ENCODE results near the gene SNRNP200.
"Not testable (repeated sequence)": the region's sequence is repeated elsewhere in the genome, so short reads cannot be mapped to it uniquely, and the experiment has no call there.

Gene SNRNP200

GRCh38 chr2:96325041-96325883 is 19.9 kb upstream of the SNRNP200 start, which contains the start of gene ITPRIPL1:
TSS of gene ITPRIPL1 (plus strand) at chr2:96325317. CDS start at chr2:96325840, 523 bp downstream.
- DNase-seq = peak; percentile 80

- DNase-seq = no peak
Observed at GRCh38 chr2:96324721-96325040, 19.3 kb upstream of the SNRNP200 start.

GRCh38 chr2:96323849-96324248 is 18.5 kb upstream of the SNRNP200 start:
- no peak for DNase-seq

- peak; percentile 91 for DNase-seq
Observed at GRCh38 chr2:96320728-96321622, 15.6 kb upstream of the SNRNP200 start.

- no peak for DNase-seq
Observed at GRCh38 chr2:96320326-96320725, 15.0 kb upstream of the SNRNP200 start.

GRCh38 chr2:96319396-96319795 is 14.1 kb upstream of the SNRNP200 start:
- no peak for DNase-seq

GRCh38 chr2:96318723-96319122 is 13.4 kb upstream of the SNRNP200 start:
- no peak for DNase-seq

- no peak for DNase-seq
Observed at GRCh38 chr2:96317584-96317997, 12.2 kb upstream of the SNRNP200 start.

GRCh38 chr2:96316999-96317398 is 11.7 kb upstream of the SNRNP200 start:
- DNase-seq = no peak

GRCh38 chr2:96315400-96316071 is 10.2 kb upstream of the SNRNP200 start:
- peak; percentile 71 for DNase-seq

GRCh38 chr2:96315005-96315399 is 9.7 kb upstream of the SNRNP200 start:
- no peak for DNase-seq

GRCh38 chr2:96308248-96308647 is 2.9 kb upstream of the SNRNP200 start:
- no peak for DNase-seq

GRCh38 chr2:96306370-96306769 is 1.0 kb upstream of the SNRNP200 start:
- DNase-seq = no peak

GRCh38 chr2:96305979-96306308 is 598 bp upstream of the SNRNP200 start:
- DNase-seq = no peak

GRCh38 chr2:96304606-96305005 is 740 bp downstream of the SNRNP200 start:
- no peak for DNase-seq

GRCh38 chr2:96301865-96302264 is 3.5 kb downstream of the SNRNP200 start:
- DNase-seq = no peak

GRCh38 chr2:96296925-96297324 is 8.4 kb downstream of the SNRNP200 start:
- no peak for DNase-seq

- DNase-seq = not testable (repeated sequence)
Observed at GRCh38 chr2:96294271-96294670, 11.1 kb downstream of the SNRNP200 start.

- no peak for DNase-seq
Observed at GRCh38 chr2:96291751-96292150, 13.6 kb downstream of the SNRNP200 start.

- DNase-seq = no peak
Observed at GRCh38 chr2:96287273-96287856, 18.0 kb downstream of the SNRNP200 start.

- DNase-seq = no peak
Observed at GRCh38 chr2:96276787-96277499, 28.4 kb downstream of the SNRNP200 start.

GRCh38 chr2:96274355-96275056 is 30.8 kb downstream of the SNRNP200 start:
- DNase-seq = no peak

Data from retina (tissue), 1 donor.